ENCODE measurements around the gene AFF2.

AFF2 gene

GRCh38 chrX:149036086-149036485 is 535.7 kb downstream of the AFF2 start:
- DNase-seq: no peak

- no peak for DNase-seq
These were observed 537.0 kb downstream of the AFF2 start for GRCh38 chrX:149037281-149037870.

- DNase-seq: no peak
These were observed 538.6 kb downstream of the AFF2 start for GRCh38 chrX:149039057-149039456.

- DNase-seq: no peak
These were observed 540.6 kb downstream of the AFF2 start for GRCh38 chrX:149040873-149041535.

GRCh38 chrX:149043401-149043800 is 543.0 kb downstream of the AFF2 start:
- no peak for DNase-seq

GRCh38 chrX:149044471-149044870 is 544.1 kb downstream of the AFF2 start:
- no peak for DNase-seq

- no peak for DNase-seq
These were observed 545.3 kb downstream of the AFF2 start for GRCh38 chrX:149045645-149046210.

Data from SIG-M5 (cell line).